HEK293 (cell line): ENCODE results near the gene SUFU.

Experiments
- REPIN1 ChIP-seq: fragments of 450-650 bp; formaldehyde crosslinking; IDR thresholded peaks from 2 replicates; pipeline ENCODE4 v1.5.1; 2017; ENCODE audit warnings: missing biosample characterization, missing genetic modification characterization, low read depth
- REST ChIP-seq: fragments of 450-650 bp; formaldehyde crosslinking; IDR thresholded peaks from 2 replicates; pipeline ENCODE4 v1.5.1; 2016; ENCODE audit warnings: missing biosample characterization, missing genetic modification characterization
- ZNF169 ChIP-seq: fragments of 450-650 bp; formaldehyde crosslinking; IDR thresholded peaks from 2 replicates; pipeline ENCODE4 v1.5.1; 2016; ENCODE audit warnings: missing biosample characterization, missing genetic modification characterization

- no peak for TF ChIP-seq ZNF169 (tag by site-specific recombination)
- no peak for TF ChIP-seq REPIN1
- TF ChIP-seq REST (tag by site-specific recombination), result no peak
These were observed 75.6 kb downstream of the SUFU start for GRCh38 chr10:102579328-102579727.
